ENCODE results near the gene PRG2. TPM values are rescaled to one million over a fixed set of nuclear protein-coding genes. Genes with fewer than 3 reads are reported as not detected.
A peak's percentile ranks its signal among the peaks of the same experiment; 100 is the strongest.

PRG2 gene
- total RNA-seq, 4 donors from 2014 or later = 0.22 to 0.94 (median 0.71) TPM; not detected in 1

DNA sequence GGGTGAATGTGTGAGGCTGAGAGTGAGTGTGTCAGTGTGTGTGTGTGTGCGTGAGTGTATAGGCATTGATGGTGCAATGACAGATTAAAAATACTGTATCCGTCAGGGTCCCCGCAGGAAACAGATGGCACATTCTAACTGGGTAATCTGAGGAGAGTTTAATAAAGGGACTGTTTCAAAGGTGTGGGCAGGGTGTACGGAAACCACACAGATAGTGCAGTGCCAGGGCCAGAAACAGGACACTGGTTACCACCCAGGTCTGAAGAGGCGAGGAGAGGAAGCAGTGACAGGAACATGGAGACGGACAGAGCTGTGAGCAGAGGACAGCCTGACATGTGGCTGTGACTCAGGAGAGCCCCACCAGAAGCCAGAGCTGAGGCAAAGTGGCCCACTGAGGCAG, 35.8 kb downstream of the PRG2 start:
- no peaks in the 10 kb centered on the region for H3K27me3 ChIP-seq
- peaks cover 0 to 3% of the 10 kb centered on the region in 2 donors for H3K4me1 ChIP-seq
- no peak for DNase-seq
- no peak overlapping the region for H3K27ac ChIP-seq
- WGBS, 2 donors = 89 to 90% methylated on average over 6 of the region's 6 CpGs
- intact Hi-C loops (cut with DNase I) = no loop called here
- H3K4me3 ChIP-seq (replicated peaks in 1 of 3) = no peak overlapping the region
- H3K36me3 ChIP-seq = no peaks in the 10 kb centered on the region
- no peaks in the 10 kb centered on the region for H3K9me3 ChIP-seq
- TF ChIP-seq, protein P1, sequence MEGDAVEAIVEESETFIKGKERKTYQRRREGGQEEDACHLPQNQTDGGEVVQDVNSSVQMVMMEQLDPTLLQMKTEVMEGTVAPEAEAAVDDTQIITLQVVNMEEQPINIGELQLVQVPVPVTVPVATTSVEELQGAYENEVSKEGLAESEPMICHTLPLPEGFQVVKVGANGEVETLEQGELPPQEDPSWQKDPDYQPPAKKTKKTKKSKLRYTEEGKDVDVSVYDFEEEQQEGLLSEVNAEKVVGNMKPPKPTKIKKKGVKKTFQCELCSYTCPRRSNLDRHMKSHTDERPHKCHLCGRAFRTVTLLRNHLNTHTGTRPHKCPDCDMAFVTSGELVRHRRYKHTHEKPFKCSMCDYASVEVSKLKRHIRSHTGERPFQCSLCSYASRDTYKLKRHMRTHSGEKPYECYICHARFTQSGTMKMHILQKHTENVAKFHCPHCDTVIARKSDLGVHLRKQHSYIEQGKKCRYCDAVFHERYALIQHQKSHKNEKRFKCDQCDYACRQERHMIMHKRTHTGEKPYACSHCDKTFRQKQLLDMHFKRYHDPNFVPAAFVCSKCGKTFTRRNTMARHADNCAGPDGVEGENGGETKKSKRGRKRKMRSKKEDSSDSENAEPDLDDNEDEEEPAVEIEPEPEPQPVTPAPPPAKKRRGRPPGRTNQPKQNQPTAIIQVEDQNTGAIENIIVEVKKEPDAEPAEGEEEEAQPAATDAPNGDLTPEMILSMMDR (IDR thresholded peaks at IDR 0.05) = no peak
- TF ChIP-seq POLR2A (IDR thresholded peaks at IDR 0.05) = no peak

DNA sequence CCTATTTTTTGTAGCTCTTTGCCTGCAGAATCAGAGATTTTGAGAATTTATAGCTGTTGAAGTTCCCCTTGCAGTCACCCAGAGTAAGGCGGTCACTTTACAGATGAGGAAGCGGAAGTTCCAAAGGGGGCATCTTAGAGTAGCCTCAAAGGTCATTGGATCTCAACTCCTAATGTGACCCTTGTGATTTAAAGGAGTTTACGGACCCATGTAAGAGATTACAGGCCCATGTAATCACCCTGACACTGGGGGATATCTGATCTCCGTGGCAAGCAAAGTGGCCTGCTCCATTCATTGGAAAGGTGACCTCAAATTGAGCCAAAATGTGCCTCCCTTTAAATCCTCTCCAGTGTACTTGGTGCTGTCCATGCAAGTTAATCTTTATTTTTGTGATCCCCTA, 36.6 kb downstream of the PRG2 start:
- H3K4me3 ChIP-seq (replicated peaks in 1 of 3) = no peak overlapping the region
- H3K27ac ChIP-seq = no peak overlapping the region
- TF ChIP-seq, protein P1 (IDR thresholded peaks at IDR 0.05) = no peak
- TF ChIP-seq POLR2A (IDR thresholded peaks at IDR 0.05) = no peak
- H3K4me1 ChIP-seq = peaks cover 0 to 6% of the 10 kb centered on the region in 2 donors
- H3K9me3 ChIP-seq = no peaks in the 10 kb centered on the region
- WGBS, 2 donors = 77% methylated on average over 4 of the region's 4 CpGs
- H3K36me3 ChIP-seq = no peaks in the 10 kb centered on the region
- no peaks in the 10 kb centered on the region for H3K27me3 ChIP-seq
- intact Hi-C loops (cut with DNase I) = no loop called here
- DNase-seq = no peak

DNA sequence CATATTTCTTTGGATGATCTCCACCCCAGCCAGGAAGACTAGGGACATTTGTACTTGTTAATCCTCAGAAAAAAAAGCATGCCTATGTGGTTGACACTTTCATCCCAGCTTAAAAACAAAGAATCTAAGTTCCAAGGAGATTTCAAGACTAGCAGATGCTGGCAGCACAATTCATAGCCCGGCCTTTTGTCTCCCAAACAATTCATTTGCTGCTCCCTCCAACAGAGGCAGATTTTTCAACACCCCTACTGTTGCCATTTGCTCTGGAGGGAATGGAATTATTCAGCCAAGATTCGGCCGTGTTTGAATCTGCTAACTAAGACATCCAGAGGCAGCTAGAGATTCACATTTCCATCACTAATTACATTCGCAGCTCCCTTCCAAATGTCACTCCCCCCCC, 37.0 kb downstream of the PRG2 start:
- no peaks in the 10 kb centered on the region for H3K27me3 ChIP-seq

DNA sequence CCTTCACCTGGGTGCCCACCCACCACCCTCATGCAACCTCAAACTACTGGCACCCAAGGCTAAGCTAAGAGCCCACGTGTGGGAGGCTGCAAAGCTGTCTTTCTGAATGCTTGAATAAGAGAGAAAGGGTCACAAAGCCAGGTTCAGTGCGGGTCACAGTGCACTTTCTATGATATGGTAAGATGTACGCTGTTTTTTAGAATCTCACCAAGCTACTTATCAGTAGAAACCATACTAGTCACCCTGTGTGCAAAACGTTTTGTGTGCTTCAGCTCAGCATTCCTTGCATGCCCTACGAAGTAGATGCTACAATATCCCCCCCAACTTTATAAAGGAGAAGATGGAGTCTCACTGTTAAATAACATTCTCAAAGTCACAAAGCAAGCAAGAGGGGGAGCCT, 37.4 kb downstream of the PRG2 start:
- WGBS, 2 donors = 72 to 77% methylated on average over 5 of the region's 5 CpGs
- intact Hi-C loops (cut with DNase I) = no loop called here
- Histone ChIP-seq H3K36me3 (no peaks in the 10 kb centered on the region), H3K9me3 (no peaks in the 10 kb centered on the region), H3K27me3 (no peaks in the 10 kb centered on the region), H3K4me3 (replicated peaks in 1 of 3) (no peak overlapping the region), H3K27ac (no peak overlapping the region), H3K4me1 (peaks cover 0 to 6% of the 10 kb centered on the region in 2 donors)
- no peak for DNase-seq
- TF ChIP-seq, protein P1 (IDR thresholded peaks at IDR 0.05) = no peak
- no peak for TF ChIP-seq POLR2A (IDR thresholded peaks at IDR 0.05)

More for the DNA sequence above, 37.0 kb downstream of the PRG2 start:
- H3K4me1 ChIP-seq = peaks cover 0 to 6% of the 10 kb centered on the region in 2 donors
- no peaks in the 10 kb centered on the region for H3K9me3 ChIP-seq
- TF ChIP-seq POLR2A (IDR thresholded peaks at IDR 0.05) = no peak
- TF ChIP-seq, protein P1 (IDR thresholded peaks at IDR 0.05) = no peak
- WGBS, 2 donors = 75 to 78% methylated on average over 4 of the region's 4 CpGs
- no peak overlapping the region for H3K4me3 ChIP-seq (replicated peaks in 1 of 3)
- no peak overlapping the region for H3K27ac ChIP-seq
- intact Hi-C loops (cut with DNase I) = no loop called here
- H3K36me3 ChIP-seq = no peaks in the 10 kb centered on the region
- no peak for DNase-seq

DNA sequence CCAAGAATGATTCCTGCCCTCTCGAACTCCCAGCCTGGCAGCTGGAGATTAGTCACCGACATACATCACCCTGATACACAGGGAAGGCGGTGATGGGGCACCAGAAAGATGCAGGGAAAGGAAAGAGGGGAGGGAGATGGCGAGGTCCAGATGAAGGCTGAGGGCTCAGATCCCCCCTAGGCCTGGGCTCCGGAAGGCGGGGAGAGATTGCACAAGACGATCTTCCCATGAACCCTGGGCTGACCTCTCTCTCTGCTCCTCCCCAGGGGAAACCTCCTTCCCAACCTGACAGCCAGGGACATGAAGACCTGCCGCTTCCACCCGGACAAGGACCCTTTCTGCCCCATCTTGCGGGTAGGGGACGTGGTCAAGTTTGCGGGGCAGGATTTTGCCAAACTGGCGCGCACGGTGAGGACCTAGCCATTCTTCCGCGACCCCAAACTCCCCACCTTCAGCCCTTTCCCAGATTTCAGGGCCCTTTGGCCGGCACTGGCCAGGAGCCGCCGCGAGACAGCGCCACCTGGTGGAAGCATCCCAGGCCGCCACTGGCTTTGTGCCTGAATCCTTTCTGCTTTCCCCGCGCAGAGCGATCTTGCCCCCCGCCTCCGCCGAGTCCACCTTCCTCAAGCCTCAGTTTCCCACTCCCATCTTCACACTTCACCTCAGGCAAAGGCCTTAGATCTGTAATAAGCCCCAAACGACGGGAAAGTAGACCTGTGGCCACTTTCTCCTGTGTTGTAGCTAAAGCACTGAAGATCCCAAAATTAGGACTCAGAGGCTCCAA, 40.8 kb downstream of the PRG2 start:
- H3K27ac ChIP-seq = no peak overlapping the region
- TF ChIP-seq POLR2A (IDR thresholded peaks at IDR 0.05) = no peak
- TF ChIP-seq, protein P1 (IDR thresholded peaks at IDR 0.05) = peak; percentile 66 to 89 (median 72)
- H3K4me1 ChIP-seq = peaks cover 0 to 6% of the 10 kb centered on the region in 2 donors
- no peaks in the 10 kb centered on the region for H3K9me3 ChIP-seq
- intact Hi-C loops (cut with DNase I) = loop anchor here (5.0 to 10.0 kb wide), 2 partner anchors 133 to 295 kb away; partner anchors contain the start of gene YPEL4
- H3K27me3 ChIP-seq = no peaks in the 10 kb centered on the region
- DNase-seq = peak; percentile 57 to 66
- WGBS, 2 donors = 25 to 26% methylated on average over 29 to 31 of the region's 31 CpGs
- no peaks in the 10 kb centered on the region for H3K36me3 ChIP-seq
- no peak overlapping the region for H3K4me3 ChIP-seq (replicated peaks in 1 of 3)
